ENCODE data around the gene SORCS2.

The SORCS2 gene

GRCh38 chr4:7356667-7357310 lies 164.5 kb downstream of the SORCS2 start:
- DNase-seq (ENCODE audit: low read depth), result no peak

GRCh38 chr4:7357323-7357722 lies 165.0 kb downstream of the SORCS2 start:
- DNase-seq (ENCODE audit: low read depth), result no peak

GRCh38 chr4:7358100-7358735 lies 165.9 kb downstream of the SORCS2 start:
- DNase-seq (ENCODE audit: low read depth), result no peak

- DNase-seq (ENCODE audit: low read depth), result no peak
These were observed 167.2 kb downstream of the SORCS2 start for GRCh38 chr4:7359400-7360062.

- no peak for DNase-seq (ENCODE audit: low read depth)
These were observed 168.5 kb downstream of the SORCS2 start for GRCh38 chr4:7360806-7361205.

- DNase-seq (ENCODE audit: low read depth), result no peak
These were observed 169.1 kb downstream of the SORCS2 start for GRCh38 chr4:7361280-7361895.

- DNase-seq (ENCODE audit: low read depth), result no peak
These were observed 170.0 kb downstream of the SORCS2 start for GRCh38 chr4:7362341-7362740.

GRCh38 chr4:7362862-7363430 lies 170.6 kb downstream of the SORCS2 start:
- DNase-seq (ENCODE audit: low read depth), result no peak

GRCh38 chr4:7364979-7365378 lies 172.6 kb downstream of the SORCS2 start:
- DNase-seq (ENCODE audit: low read depth), result no peak

GRCh38 chr4:7365462-7366179 lies 173.3 kb downstream of the SORCS2 start:
- no peak for DNase-seq (ENCODE audit: low read depth)

GRCh38 chr4:7366180-7366945 lies 174.0 kb downstream of the SORCS2 start:
- no peak for DNase-seq (ENCODE audit: low read depth)

- no peak for DNase-seq (ENCODE audit: low read depth)
These were observed 174.6 kb downstream of the SORCS2 start for GRCh38 chr4:7366954-7367353.

GRCh38 chr4:7367406-7367805 lies 175.1 kb downstream of the SORCS2 start:
- no peak for DNase-seq (ENCODE audit: low read depth)

GRCh38 chr4:7367864-7368277 lies 175.5 kb downstream of the SORCS2 start:
- no peak for DNase-seq (ENCODE audit: low read depth)

- no peak for DNase-seq (ENCODE audit: low read depth)
These were observed 176.0 kb downstream of the SORCS2 start for GRCh38 chr4:7368296-7368695.

- no peak for DNase-seq (ENCODE audit: low read depth)
These were observed 177.2 kb downstream of the SORCS2 start for GRCh38 chr4:7369511-7369910.

- no peak for DNase-seq (ENCODE audit: low read depth)
These were observed 177.7 kb downstream of the SORCS2 start for GRCh38 chr4:7370038-7370437.

- DNase-seq (ENCODE audit: low read depth), result no peak
These were observed 179.0 kb downstream of the SORCS2 start for GRCh38 chr4:7371210-7371941.

- no peak for DNase-seq (ENCODE audit: low read depth)
These were observed 180.3 kb downstream of the SORCS2 start for GRCh38 chr4:7372673-7373072.

- DNase-seq (ENCODE audit: low read depth), result no peak
These were observed 182.2 kb downstream of the SORCS2 start for GRCh38 chr4:7374571-7374970.

GRCh38 chr4:7375427-7375826 lies 183.1 kb downstream of the SORCS2 start:
- no peak for DNase-seq (ENCODE audit: low read depth)
